AG08395 (cell line): ENCODE measurements around the gene PRPH2.
A peak's percentile ranks its signal among the peaks of the same experiment; 100 is the strongest.
"Not testable (repeated sequence)": the region's sequence is repeated elsewhere in the genome, so short reads cannot be mapped to it uniquely, and the experiment has no call there.

Source experiments
- DNase-seq: peaks from one replicate; pipeline ENCODE4 v3.0.0; 2012; ENCODE audit warnings: mixed read lengths, low spot score

PRPH2 gene

DNA sequence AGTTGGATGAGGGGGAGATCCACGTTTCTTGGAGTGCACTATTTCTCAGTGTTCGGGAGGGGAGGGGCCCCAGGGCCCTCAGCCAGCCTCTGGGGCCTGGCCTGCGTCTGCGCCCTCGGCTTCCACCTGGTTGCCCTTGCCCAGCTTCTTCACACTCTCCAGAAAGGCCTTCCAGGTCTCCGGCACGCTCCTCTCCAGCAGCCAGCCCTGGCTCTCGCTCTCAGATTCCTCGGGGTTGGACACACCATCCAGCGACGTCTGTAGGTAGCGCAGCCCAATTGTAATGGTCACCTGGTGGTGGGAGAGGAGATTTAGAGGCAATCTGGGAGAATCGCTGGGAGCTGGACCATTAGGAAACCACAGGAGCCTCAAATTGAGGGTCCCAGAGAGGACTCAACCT, 24.2 kb downstream of the PRPH2 start:
- no peak for DNase-seq

DNA sequence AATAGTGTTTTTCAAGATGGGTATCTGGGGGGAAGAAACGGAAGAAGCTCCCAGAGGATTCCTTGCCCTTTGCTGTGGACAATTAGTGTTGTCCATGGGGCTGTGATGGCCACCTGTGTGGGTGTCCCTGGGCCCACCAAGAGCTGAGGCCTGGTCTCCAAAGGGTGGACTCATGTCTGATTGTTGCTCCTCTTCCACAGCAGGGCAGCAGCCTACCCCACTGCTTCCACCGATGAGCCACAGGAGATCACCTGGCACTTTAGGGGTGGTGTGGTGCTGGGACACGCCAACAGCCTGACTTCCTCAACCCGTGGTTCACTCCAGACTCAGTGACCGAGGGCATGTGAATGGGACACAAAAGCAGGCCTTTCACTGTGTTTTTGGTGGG, 25.1 kb downstream of the PRPH2 start:
- DNase-seq, result no peak

DNA sequence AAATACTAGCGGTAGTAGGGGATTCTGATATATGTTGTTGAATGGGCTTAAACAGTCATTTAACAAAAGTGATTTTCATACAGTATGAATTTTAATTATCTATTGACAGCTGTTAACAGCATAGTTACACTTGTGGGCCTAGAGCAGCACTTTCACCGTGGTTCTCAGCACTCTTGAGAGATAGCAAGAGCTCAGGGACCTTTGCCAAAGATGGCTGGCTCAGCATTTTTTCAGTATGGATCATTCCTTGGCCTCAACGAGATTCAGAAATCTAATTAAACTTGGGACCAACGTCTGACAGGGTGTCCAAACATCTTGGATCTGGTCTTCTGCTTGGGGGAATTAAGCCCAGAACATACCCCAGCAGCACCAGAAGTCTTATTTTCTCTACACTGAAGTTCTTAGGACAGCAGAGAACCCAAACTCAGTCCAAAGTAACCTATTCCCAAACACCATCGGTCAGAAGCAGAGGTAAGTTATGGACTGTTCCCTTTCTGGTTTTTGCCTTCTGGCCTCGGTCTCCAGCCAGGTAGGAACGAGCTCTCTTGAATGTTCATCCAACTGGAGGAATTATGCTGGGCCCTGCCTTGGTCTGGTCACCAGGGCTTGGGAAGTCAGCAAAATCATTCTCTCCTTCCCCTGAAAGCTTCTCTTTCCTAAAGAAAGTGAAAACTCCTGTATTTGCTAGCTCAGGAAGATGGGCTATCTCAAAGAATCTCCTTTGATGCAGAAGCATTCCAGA, 25.7 kb downstream of the PRPH2 start:
- peak; percentile 84 for DNase-seq

GRCh38 chr6:42694586-42694985, 27.8 kb downstream of the PRPH2 start:
- DNase-seq, result peak; percentile 89

DNA sequence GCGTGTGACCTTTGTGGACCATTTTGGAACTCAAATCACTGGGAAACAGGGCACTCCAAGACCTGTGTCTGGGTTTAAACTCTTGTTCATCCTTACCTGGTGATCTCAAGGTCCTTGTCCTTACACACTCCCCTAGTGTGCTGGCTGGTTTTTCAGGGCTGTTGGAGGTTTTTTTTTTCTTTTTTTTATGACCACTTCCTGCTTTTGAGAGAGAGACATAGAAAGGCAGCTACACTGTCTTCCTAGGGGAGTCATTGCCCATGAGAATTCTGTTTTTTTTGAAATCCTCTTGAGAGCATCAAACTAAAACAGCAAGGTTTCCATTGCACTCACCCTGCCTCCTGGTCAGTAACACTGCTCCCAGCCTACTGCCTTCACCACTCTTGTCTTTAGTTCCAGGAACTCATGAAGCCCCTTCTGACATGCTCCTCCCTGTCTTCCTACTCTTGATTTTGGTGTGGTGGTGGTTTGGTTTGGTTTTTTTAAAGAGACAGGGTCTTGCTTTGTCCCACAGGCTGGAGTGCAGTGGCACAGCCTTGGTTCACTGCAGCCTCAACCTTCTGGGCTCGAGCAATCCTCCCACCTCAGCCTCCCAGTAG, 28.6 kb downstream of the PRPH2 start:
- no peak for DNase-seq

DNA sequence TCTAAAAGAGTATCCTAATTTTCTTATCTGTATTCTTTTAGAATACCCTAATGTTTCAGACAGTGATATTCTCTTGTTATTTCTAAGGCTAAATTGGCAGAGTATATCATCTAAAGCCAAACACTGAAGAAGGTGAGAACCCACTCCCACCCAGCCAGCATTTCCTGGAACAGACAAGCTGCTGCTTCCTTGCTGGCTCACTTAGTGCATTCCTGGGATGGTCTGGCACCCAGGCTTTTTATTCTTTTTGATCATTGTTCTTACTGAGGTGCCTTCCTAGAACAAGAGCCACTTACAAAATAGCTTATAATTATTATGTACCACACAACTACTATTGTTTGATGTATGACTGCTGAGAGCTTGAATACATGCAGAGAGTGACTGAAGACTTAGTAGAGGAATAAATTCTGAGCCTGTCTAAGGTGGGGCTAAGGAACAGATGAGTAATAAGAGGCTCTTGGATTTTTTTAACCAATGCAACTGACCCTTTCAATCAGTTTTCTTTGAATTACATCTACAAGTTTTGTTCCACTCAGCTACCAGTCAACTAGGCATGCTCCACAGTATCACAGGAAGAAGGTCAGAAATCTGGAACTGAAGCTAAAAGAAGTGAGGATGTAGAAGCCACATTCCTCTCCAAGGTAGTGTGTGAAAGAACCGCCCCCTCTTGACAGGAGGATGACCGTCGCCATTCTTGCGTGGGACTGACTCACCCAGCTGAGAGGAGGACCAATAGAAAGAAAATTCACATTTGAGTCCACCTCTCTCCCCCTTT, 30.1 kb downstream of the PRPH2 start:
- DNase-seq, result peak; percentile 46

DNA sequence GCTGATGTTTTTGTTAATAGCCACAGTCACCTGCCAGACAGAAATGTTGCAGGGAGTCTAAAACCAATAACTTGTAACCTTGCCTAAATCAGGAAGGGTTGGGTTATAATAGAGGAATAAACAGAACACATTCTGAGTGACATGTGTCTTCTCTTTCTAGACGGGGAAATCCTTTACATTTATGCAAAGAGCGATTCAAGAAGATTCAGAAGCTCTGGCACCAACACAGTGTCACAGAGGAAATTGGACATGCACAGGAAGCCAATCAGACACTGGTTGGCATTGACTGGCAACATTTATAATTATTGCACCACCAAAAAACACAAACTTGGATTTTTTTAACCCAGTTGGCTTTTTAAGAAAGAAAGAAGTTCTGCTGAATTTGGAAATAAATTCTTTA, 31.5 kb downstream of the PRPH2 start:
- DNase-seq, result no peak

GRCh38 chr6:42690151-42690702, 32.2 kb downstream of the PRPH2 start:
- DNase-seq, result no peak

- DNase-seq, result no peak
Observed at GRCh38 chr6:42689371-42689770, 33.0 kb downstream of the PRPH2 start.

GRCh38 chr6:42688281-42688680, 34.1 kb downstream of the PRPH2 start:
- no peak for DNase-seq

GRCh38 chr6:42679358-42679757, 43.0 kb downstream of the PRPH2 start:
- no peak for DNase-seq

GRCh38 chr6:42674780-42675179, 47.6 kb downstream of the PRPH2 start:
- DNase-seq, result no peak

DNA sequence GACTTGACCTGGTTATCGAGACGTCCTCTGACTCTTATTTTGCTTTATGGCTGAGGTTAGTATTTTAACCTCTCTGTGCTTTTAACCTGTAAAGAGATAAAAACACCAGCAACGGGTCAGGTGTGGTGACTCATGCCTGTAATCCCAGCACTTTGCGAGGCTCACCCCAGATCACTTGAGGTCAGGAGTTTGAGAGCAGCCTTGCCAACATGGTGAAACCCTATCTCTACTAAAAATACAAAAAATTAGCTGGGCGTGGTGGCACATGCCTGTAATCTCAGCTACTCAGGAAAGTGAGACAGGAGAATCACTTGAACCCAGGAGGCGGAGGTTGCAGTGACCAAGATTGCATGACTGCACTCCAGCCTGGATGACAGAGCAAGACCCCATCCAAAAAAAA, 48.0 kb downstream of the PRPH2 start:
- not testable (repeated sequence) for DNase-seq

- no peak for DNase-seq
Observed at GRCh38 chr6:42664718-42665117, 57.7 kb downstream of the PRPH2 start.

GRCh38 chr6:42661540-42662153, 60.8 kb downstream of the PRPH2 start:
- peak; percentile 70 for DNase-seq

GRCh38 chr6:42659806-42660205, 62.6 kb downstream of the PRPH2 start:
- DNase-seq, result no peak

DNA sequence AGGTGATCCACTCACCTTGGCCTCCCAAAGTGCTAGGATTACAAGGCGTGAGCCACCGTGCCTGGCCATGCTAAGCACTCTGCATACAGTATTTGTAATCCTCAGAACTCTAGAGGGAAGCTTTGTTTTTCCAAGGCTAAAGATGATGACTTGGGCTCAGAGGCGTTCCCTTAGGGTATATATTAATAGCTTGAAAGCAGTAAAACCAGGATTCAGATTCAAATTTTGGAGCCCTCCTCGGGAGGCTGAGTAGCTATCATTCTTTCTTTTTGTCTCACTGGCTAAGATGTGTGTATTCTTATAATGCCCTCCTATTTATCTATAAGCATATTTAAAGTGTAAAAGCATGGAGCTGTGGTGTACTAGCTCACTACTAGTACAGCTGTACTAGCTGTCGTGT, 68.5 kb downstream of the PRPH2 start:
- DNase-seq, result no peak

DNA sequence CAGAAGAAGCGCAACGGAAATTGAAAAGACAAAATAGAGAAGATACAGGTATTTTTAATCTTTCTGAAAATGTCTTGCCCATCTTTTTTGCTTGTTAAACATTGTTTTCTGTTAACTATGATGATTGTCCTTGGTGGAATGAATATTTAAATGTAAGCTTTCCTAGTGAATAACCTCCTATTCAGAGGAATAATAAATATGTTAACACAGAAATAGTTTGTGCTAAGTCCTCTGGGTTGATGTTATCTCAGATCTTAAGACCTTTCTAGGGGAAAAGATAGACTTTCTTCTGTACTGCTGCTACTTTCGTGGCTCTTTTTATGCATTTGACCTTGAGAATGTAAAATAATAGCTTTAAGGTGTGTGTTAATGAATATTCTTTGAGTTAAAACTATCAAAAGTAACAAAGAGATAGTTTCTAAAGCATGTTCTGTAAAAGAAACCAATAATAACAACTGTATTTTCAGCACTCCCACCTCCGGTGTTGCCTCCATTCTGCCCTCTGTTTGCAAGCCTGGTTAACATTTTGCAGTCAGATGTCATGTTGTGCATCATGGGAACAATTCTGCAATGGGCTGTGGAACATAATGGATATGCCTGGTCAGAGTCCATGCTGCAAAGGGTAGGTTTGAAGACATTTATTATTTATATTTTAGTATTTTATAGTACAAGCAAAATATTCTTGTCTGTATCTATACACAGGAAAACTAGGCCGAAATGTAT, 70.2 kb downstream of the PRPH2 start:
- no peak for DNase-seq
